Osteocyte (in vitro differentiated cells): ENCODE data around the gene GJA4. TPM values are rescaled to one million over a fixed set of nuclear protein-coding genes. Genes with fewer than 3 reads are reported as not detected.

Experiments used
- DNase-seq: peaks from one replicate; pipeline ENCODE4 v3.0.0; 2021; ENCODE audit warnings: mixed read lengths; ENCODE audit not compliant: unreplicated experiment; ENCODE audit errors: extremely low spot score
- H3K27ac Mint-ChIP-seq: one replicate; pipeline ENCODE4 v1.8.0; 2021; ENCODE audit warnings: mild to moderate bottlenecking, mixed read lengths; ENCODE audit not compliant: unreplicated experiment
- H3K27me3 Mint-ChIP-seq: one replicate; pipeline ENCODE4 v1.8.0; 2021; ENCODE audit warnings: mixed read lengths; ENCODE audit not compliant: unreplicated experiment
- H3K36me3 Mint-ChIP-seq: one replicate; pipeline ENCODE4 v1.8.0; 2021; ENCODE audit warnings: mixed read lengths; ENCODE audit not compliant: unreplicated experiment
- H3K4me1 Mint-ChIP-seq: one replicate; pipeline ENCODE4 v1.8.0; 2021; ENCODE audit warnings: mixed read lengths; ENCODE audit not compliant: unreplicated experiment
- H3K4me3 Mint-ChIP-seq: one replicate; pipeline ENCODE4 v1.8.0; 2021; ENCODE audit warnings: mild to moderate bottlenecking, moderate library complexity, mixed read lengths; ENCODE audit not compliant: unreplicated experiment
- H3K9me3 Mint-ChIP-seq: one replicate; pipeline ENCODE4 v1.8.0; 2021; ENCODE audit warnings: mixed read lengths; ENCODE audit not compliant: unreplicated experiment
- total RNA-seq: library from RNA; stranded (reverse); gene quantifications from 2 replicates; pipeline ENCODE4 v1.2.1, GENCODE V29; 2021
- TF ChIP-seq, protein P1 (sequence below): fragments of 200-600 bp; sonication (generic); IDR thresholded peaks from 2 replicates; pipeline ENCODE4 v1.5.0; 2021; ENCODE audit warnings: antibody characterized with exemption, mild to moderate bottlenecking, moderate library complexity

Gene GJA4
- total RNA-seq, 1 donor from 2014 or later, result not detected

DNA sequence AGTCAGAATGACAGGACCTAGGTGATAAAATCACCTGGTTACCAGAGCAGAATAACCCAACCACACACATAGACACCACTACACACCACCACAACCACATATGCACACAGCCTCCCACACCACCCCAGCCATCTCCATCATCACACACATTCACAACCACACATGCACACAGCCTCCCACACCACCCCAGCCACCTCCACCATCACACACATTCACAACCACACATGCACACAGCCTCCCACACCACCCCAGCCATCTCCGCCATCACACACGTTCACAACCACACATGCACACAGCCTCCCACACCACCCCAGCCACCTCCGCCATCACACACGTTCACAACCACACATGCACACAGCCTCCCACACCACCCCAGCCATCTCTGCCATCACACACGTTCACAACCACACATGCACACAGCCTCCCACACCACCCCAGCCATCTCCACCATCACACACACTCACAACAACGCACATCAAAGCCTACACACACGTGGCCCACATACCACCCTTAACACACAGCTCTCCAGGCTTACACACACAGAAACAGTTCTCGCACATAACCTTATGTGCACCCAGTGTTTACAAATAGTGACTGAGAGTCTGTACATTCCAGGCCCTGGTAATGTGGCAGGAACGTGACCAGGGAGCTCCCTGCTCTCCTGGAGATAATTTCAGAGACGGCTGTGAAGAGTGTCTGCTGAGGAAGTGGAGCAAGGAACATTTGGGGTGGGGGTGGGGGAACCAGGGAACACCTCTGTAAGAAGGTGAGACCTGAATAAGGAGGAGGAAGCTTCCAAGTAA lies 15.1 kb upstream of the GJA4 start:
- no peak for DNase-seq
- peaks cover 4% of the 10 kb centered on the region for H3K4me1 Mint-ChIP-seq
- H3K36me3 Mint-ChIP-seq, result no peaks in the 10 kb centered on the region
- H3K4me3 Mint-ChIP-seq, result no peak overlapping the region
- TF ChIP-seq, protein P1, sequence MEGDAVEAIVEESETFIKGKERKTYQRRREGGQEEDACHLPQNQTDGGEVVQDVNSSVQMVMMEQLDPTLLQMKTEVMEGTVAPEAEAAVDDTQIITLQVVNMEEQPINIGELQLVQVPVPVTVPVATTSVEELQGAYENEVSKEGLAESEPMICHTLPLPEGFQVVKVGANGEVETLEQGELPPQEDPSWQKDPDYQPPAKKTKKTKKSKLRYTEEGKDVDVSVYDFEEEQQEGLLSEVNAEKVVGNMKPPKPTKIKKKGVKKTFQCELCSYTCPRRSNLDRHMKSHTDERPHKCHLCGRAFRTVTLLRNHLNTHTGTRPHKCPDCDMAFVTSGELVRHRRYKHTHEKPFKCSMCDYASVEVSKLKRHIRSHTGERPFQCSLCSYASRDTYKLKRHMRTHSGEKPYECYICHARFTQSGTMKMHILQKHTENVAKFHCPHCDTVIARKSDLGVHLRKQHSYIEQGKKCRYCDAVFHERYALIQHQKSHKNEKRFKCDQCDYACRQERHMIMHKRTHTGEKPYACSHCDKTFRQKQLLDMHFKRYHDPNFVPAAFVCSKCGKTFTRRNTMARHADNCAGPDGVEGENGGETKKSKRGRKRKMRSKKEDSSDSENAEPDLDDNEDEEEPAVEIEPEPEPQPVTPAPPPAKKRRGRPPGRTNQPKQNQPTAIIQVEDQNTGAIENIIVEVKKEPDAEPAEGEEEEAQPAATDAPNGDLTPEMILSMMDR, result no peak
- H3K9me3 Mint-ChIP-seq, result no peaks in the 10 kb centered on the region
- H3K27me3 Mint-ChIP-seq, result peaks cover 40% of the 10 kb centered on the region
- no peak overlapping the region for H3K27ac Mint-ChIP-seq

DNA sequence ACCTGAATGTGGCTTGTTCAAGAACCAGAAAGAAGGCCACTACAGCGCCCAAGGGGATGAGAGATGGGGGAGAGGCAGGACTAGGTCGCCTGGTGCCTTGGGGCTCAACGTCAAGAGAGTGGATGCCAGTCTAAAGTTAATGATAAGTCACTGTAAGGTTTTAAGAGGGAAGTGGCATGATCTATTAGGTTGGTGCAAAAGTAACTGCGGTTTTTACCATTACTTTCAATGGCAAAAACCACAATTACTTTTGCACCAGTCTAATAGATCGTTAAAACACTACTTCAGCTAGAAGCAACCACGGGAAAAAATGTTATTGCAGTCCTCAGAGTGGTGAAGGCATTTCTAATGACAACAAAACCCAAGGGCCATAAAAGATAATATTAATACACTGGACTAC lies 14.4 kb upstream of the GJA4 start:
- DNase-seq, result no peak
- TF ChIP-seq, protein P1, result no peak
- Mint-ChIP-seq H3K27ac (no peak overlapping the region), H3K4me3 (no peak overlapping the region), H3K4me1 (peaks cover 4% of the 10 kb centered on the region), H3K27me3 (peaks cover 47% of the 10 kb centered on the region), H3K36me3 (no peaks in the 10 kb centered on the region), H3K9me3 (no peaks in the 10 kb centered on the region)

DNA sequence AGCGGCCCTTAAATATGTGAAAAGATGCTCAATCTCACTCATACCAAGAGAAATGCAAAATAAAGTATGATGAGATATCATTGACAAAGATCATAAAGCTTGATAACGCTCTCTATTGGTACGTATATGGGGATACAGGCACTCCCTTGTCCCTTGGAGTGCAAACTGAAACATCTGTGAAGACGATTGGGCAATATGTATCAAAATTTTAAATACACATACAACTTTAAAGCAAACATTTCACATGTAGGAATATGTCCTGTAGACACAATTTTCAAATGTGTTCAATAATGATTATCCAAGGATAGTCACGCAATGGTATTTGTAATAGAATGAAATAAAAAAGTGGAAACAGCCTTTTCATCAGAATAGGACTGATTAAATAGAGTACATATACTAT lies 13.8 kb upstream of the GJA4 start:
- Mint-ChIP-seq H3K27me3 (peaks cover 49% of the 10 kb centered on the region), H3K27ac (no peak overlapping the region), H3K4me3 (no peak overlapping the region), H3K9me3 (no peaks in the 10 kb centered on the region), H3K4me1 (peaks cover 4% of the 10 kb centered on the region), H3K36me3 (no peaks in the 10 kb centered on the region)
- no peak for DNase-seq
- TF ChIP-seq, protein P1, result no peak

DNA sequence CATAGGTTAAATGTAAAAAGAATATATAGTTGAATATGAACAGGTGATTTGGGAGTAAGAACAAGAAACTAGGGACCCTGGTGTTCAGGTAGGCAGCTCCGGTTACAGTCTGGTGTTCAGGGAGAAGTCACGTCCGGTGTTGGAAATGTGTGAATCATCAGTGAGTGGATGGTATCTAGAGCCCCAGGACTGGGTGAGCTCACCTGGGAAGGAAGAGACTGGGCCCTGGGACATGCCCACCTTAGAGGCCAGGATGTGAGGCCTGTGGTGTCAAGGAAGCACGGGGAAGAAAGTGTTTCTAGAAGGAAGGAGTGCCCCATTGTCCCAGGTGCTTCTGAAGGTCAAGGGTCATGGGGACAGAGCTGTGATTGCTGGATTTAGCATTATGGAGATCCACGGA lies 13.3 kb upstream of the GJA4 start:
- H3K4me1 Mint-ChIP-seq, result peaks cover 4% of the 10 kb centered on the region
- TF ChIP-seq, protein P1, result no peak
- H3K9me3 Mint-ChIP-seq, result no peaks in the 10 kb centered on the region
- no peak overlapping the region for H3K27ac Mint-ChIP-seq
- no peaks in the 10 kb centered on the region for H3K36me3 Mint-ChIP-seq
- DNase-seq, result no peak
- peaks cover 49% of the 10 kb centered on the region for H3K27me3 Mint-ChIP-seq
- H3K4me3 Mint-ChIP-seq, result no peak overlapping the region

DNA sequence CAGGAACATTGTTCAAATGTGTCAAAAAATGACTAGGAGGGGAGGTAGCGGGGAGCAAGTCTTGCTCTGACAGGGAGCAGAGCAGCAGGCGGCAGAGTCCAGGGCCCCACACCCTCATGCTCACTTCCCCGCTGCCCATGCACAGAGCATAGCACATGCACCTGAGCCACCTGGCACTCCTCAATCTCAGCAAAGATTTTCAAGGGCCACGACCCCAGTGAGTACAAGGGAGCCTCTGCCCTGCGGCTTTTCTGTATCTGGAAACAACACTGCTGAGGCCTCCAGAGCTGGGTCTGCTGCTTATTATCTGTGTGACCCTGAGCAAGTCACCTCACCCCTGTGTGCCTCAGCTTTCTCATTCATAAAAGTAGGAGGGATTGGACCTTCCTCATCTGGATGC lies 12.8 kb upstream of the GJA4 start:
- Mint-ChIP-seq H3K9me3 (no peaks in the 10 kb centered on the region), H3K4me3 (no peak overlapping the region), H3K27ac (no peak overlapping the region), H3K27me3 (peaks cover 49% of the 10 kb centered on the region), H3K4me1 (peaks cover 4% of the 10 kb centered on the region), H3K36me3 (no peaks in the 10 kb centered on the region)
- TF ChIP-seq, protein P1, result no peak
- DNase-seq, result no peak
